ENCODE results near the gene ELMO3. TPM values are rescaled to one million over a fixed set of nuclear protein-coding genes. Genes with fewer than 3 reads are reported as not detected.

ELMO3 gene
- total RNA-seq (2021; fragmentation: NEBNext Ultra II Directional; extraction: Animal tissue kit (Norgen Biotek cat#: 25700)) = 1 to 10 TPM in 3 of 6 experiments, under 1 TPM in 3; 0.79 to 1.3 (median 1.1) TPM
- long read RNA-seq = 0 reads

GRCh38 chr16:67199011-67199807 lies at the start of gene ELMO3:
Gene ELMO3 (plus strand): TSS chr16:67199131. CDS start chr16:67199327, 196 bp downstream.
- Mint-ChIP-seq H3K27me3 (ENCODE audit: insufficient read depth) (peaks cover 9% of the 10 kb centered on the region), H3K4me3 (no peak within 1 kb of the TSS), H3K9me3 (no peaks in the 10 kb centered on the region), H3K4me1 (ENCODE audit: low read depth) (peaks cover 13% of the 10 kb centered on the region), H3K36me3 (ENCODE audit: low read depth) (peaks cover 27% of the 10 kb centered on the region; the same call in 1 of the 2 replicates), H3K27ac (0 out of 2 replicates have a peak within 1 kb of the TSS, but pooled peaks have one; percentile 16)
- DNase-seq = no peak
- peak; percentile 50 for TF ChIP-seq CTCF (IDR thresholded peaks at IDR 0.05)

GRCh38 chr16:67149276-67150046 lies 49.5 kb upstream of the ELMO3 start:
- Mint-ChIP-seq H3K4me1 (ENCODE audit: low read depth) (peaks cover 23% of the 10 kb centered on the region), H3K27me3 (ENCODE audit: insufficient read depth) (peaks cover 5% of the 10 kb centered on the region), H3K9me3 (no peaks in the 10 kb centered on the region), H3K36me3 (ENCODE audit: low read depth) (peaks cover 8% of the 10 kb centered on the region), H3K27ac (peak overlapping the region; percentile 64; the same call in 1 of the 2 replicates), H3K4me3 (peak overlapping the region; percentile 73)
- TF ChIP-seq CTCF (IDR thresholded peaks at IDR 0.05) = no peak
- DNase-seq = no peak

- Mint-ChIP-seq H3K27me3 (ENCODE audit: insufficient read depth) (peaks cover 5% of the 10 kb centered on the region), H3K9me3 (no peaks in the 10 kb centered on the region), H3K36me3 (ENCODE audit: low read depth) (peaks cover 8% of the 10 kb centered on the region), H3K4me3 (peak overlapping the region; percentile 85), H3K4me1 (ENCODE audit: low read depth) (peaks cover 23% of the 10 kb centered on the region), H3K27ac (peak overlapping the region; percentile 86; the same call in 1 of the 2 replicates)
- no peak for DNase-seq
- no peak; the same call in 1 of the 2 replicates for TF ChIP-seq CTCF (IDR thresholded peaks at IDR 0.05)
These were observed 48.7 kb upstream of the ELMO3 start for GRCh38 chr16:67150047-67150832.

GRCh38 chr16:67150833-67151396 lies 48.0 kb upstream of the ELMO3 start, which contains the start of gene B3GNT9:
Gene B3GNT9 (minus strand): TSS chr16:67150998. CDS start chr16:67150485, 513 bp downstream.
- Mint-ChIP-seq H3K27ac (peak within 1 kb of the TSS; percentile 86), H3K4me3 (peak within 1 kb of the TSS; percentile 85), H3K4me1 (ENCODE audit: low read depth) (peaks cover 23% of the 10 kb centered on the region), H3K36me3 (ENCODE audit: low read depth) (peaks cover 8% of the 10 kb centered on the region), H3K9me3 (no peaks in the 10 kb centered on the region), H3K27me3 (ENCODE audit: insufficient read depth) (peaks cover 5% of the 10 kb centered on the region)
- TF ChIP-seq CTCF (IDR thresholded peaks at IDR 0.05) = no peak
- peak; percentile 65 for DNase-seq
